SK-N-SH (cell line): Measurements from ENCODE around the gene LTBP2.

ENCODE experiments used
- CHD2 ChIP-seq: fragments of 150-350 bp; IDR thresholded peaks from 2 replicates; pipeline ENCODE4 v1.6.1; 2018; ENCODE audit warnings: low read length; ENCODE audit not compliant: partially characterized antibody
- MXI1 ChIP-seq: IDR thresholded peaks from 2 replicates; pipeline ENCODE4 v1.6.1; 2012; ENCODE audit warnings: mild to moderate bottlenecking, low read depth, low read length, improper control_type of control experiment
- POLR2AphosphoS5 ChIP-seq: IDR thresholded peaks from 2 replicates; pipeline ENCODE4 v1.6.1; 2012; ENCODE audit warnings: low read depth, low read length
- RCOR1 ChIP-seq: fragments of 150-350 bp; IDR thresholded peaks from 2 replicates; pipeline ENCODE4 v1.6.1; 2017; ENCODE audit warnings: antibody characterized with exemption, low read length
- TAF1 ChIP-seq: IDR thresholded peaks from 2 replicates; pipeline ENCODE4 v1.6.1; 2012; ENCODE audit warnings: low read depth, mild to moderate bottlenecking, low read length, moderate library complexity, borderline replicate concordance
- TF ChIP-seq, protein P1 (sequence below): fragments of 200-600 bp; sonication (generic); IDR thresholded peaks from 2 replicates; pipeline ENCODE4 v1.6.1; 2017; ENCODE audit warnings: antibody characterized with exemption, mild to moderate bottlenecking, moderate library complexity
- TF ChIP-seq, protein P2 (sequence below): IDR thresholded peaks from 2 replicates; pipeline ENCODE4 v1.4.0; 2012; ENCODE audit warnings: low read depth

DNA sequence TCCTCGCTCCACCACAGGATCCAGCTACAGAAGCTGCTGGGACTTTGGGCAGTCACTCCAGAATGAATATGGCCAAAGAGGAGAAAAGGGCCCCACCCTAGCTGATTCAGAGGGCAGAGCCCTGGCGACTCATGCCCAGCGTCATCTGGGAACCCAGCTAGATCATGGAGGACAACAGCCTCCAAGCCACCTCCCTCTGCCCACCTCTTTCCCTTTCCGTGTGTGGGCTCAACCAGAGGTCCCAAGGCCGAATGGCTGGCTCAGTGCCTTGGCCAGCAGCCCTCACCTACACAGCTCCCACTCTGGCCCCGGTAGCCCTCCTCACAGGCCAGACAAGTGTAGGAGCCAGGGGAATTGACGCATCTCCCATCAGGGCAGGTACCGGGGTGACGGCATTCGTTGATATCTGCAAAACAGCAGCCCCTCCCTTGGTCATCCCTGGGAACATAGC is 101.1 kb downstream of the LTBP2 start:
- TF ChIP-seq, protein P1, sequence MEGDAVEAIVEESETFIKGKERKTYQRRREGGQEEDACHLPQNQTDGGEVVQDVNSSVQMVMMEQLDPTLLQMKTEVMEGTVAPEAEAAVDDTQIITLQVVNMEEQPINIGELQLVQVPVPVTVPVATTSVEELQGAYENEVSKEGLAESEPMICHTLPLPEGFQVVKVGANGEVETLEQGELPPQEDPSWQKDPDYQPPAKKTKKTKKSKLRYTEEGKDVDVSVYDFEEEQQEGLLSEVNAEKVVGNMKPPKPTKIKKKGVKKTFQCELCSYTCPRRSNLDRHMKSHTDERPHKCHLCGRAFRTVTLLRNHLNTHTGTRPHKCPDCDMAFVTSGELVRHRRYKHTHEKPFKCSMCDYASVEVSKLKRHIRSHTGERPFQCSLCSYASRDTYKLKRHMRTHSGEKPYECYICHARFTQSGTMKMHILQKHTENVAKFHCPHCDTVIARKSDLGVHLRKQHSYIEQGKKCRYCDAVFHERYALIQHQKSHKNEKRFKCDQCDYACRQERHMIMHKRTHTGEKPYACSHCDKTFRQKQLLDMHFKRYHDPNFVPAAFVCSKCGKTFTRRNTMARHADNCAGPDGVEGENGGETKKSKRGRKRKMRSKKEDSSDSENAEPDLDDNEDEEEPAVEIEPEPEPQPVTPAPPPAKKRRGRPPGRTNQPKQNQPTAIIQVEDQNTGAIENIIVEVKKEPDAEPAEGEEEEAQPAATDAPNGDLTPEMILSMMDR, result no peak
- no peak for TF ChIP-seq TAF1
- TF ChIP-seq POLR2AphosphoS5, result no peak
- TF ChIP-seq RCOR1, result no peak
- no peak for TF ChIP-seq MXI1
- no peak for TF ChIP-seq CHD2
- TF ChIP-seq, protein P2, sequence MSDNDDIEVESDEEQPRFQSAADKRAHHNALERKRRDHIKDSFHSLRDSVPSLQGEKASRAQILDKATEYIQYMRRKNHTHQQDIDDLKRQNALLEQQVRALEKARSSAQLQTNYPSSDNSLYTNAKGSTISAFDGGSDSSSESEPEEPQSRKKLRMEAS, result no peak
